Measurements from ENCODE around the gene PABPN1L.

The PABPN1L gene

DNA sequence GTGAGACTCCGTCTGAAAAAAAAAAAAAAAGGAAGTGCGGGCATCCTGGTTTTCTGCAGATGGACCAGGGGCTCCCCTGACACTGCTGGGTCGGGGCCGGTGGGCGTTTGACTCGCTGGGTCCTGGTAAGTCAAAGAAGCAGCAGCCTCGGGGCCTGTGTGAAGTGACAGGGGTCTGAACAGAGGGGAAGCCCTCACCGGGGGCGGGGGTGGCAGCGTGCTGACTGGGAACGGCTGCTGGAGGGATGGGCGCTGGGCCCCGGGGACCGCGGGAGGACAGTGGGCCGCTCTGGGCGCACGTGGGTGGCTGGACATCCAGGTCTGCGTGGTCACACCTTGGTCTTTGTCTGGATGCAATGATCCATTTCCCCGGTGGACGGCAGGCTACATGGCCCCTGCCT, 17.9 kb downstream of the PABPN1L start:
- no peak for DNase-seq (ENCODE audit: low spot score)

DNA sequence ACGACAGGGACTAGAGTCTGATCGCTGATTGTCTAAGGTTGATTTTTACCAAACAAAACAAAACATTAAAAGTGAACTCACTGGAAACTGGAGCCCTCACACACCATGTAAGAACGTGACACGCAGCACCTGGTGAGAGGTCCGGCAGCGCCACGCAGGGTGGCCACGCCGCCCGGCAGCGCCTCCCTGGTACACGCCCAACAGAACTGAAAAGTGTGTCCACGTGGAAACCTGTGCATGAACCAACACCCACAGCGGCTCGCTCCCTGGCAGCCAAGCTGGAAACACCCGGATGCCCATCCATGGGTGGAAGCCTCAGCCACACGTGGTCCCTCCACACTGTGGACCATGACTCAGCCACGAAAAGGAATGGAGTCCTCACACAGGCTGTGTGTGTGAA, 18.8 kb downstream of the PABPN1L start:
- no peak for DNase-seq (ENCODE audit: low spot score)

DNA sequence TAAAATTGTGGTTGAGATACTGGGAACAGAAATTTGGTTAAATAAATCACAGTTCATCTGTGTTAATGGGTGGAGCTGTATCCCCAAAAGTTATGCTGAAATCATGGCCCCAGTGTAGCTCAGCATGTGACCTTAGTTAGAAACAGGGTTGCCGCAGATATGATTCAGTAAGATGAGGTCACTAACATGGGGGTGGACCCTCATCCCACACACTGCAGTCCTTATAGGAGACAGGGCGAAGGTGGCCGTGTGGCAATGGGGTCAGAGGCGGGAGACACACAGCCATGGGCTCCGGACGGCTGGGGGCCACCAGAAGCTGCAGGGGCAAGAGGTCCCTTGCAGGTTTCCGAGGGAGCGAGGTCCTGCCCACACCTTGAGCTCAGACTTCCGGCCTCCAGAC, 20.4 kb downstream of the PABPN1L start:
- DNase-seq (ENCODE audit: low spot score) = no peak

DNA sequence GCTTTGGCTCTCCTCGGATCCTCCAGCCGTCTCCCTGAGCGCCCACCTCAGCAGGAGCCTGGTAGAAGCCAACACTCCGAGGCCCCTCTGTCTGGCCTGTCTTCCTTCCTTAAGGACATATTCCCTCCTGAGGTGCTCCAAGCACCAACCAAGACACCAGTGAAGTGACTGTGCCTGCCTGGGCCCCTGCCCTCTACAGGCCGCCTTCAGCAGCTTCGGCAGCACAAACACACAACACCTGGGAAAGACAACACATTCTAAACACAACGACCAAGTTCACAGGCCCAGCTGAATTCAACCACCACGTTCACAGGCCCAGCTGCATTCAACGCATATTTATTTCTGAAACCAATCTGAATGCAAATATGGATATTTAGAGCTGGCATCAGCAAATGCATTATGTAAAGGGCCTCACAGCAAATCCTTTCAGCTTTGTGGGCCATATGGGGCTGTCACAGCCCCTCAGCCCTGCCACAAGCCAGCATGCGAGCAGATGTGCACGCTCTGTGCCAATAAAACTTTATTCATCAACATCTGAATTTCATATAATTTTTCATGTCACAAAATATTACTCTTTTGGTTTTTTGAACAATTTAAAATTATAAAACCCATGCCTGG, 21.9 kb downstream of the PABPN1L start:
- no peak for DNase-seq (ENCODE audit: low spot score)

DNA sequence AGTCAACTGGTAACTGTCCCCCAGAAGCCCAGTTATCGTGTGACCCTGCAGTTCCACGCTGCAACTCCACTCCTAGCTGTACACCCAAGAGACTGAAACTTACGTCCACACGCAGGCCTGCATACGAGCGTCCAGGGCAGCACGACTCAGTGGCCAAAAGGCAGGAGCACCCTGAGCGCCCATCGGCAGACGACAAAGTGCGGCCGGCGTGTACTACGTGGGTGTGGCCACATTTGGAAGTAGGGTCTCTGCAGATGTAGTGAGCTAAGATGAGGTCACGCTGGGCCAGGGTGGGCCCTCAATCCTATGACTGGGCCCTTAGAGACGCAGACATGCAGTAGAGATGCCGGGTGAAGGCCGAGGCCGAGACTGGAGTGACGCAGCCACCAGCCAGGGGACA, 23.2 kb downstream of the PABPN1L start:
- no peak for DNase-seq (ENCODE audit: low spot score)

DNA sequence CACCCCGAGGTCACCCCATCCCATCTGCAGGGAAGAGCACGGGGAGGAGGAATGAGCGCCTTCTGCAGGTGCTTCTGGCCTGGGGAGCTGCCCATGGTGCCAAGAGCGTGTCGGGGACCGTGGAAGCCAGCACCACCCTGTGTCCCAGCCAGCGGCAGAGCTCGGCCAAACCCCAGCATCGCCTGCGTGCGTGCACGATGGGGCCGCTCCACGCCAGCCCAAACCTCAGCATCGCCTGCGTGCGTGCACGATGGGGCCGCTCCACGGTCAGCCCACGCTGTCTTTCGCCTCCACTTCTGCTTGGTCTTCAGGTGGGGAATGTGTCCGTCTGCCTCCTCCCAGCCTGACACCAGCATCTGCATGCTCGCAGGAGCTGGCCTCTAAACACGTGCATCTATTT, 23.7 kb downstream of the PABPN1L start:
- DNase-seq (ENCODE audit: low spot score) = no peak

DNA sequence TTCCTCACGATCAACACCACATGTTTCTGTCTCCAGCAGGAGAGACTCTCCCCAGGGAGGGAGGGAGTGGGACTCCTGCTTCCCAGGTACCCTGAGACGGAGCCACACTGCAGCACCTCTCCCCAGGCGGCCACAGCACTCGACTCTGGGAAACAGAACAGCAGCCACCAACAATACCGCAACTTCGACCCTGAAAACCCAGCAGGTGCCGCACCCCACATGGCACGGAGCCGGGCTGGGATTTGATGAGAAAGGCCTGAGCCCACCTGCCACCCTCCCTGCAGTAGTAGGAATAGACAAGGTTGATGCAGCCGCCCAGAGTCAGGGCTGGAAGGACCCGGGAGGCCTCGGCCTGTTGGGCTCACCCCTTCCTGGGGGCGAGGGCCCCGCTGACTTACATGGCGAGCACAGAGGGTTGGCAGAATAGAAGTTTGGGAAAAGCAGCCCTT, 24.1 kb downstream of the PABPN1L start:
- DNase-seq (ENCODE audit: low spot score) = no peak

DNA sequence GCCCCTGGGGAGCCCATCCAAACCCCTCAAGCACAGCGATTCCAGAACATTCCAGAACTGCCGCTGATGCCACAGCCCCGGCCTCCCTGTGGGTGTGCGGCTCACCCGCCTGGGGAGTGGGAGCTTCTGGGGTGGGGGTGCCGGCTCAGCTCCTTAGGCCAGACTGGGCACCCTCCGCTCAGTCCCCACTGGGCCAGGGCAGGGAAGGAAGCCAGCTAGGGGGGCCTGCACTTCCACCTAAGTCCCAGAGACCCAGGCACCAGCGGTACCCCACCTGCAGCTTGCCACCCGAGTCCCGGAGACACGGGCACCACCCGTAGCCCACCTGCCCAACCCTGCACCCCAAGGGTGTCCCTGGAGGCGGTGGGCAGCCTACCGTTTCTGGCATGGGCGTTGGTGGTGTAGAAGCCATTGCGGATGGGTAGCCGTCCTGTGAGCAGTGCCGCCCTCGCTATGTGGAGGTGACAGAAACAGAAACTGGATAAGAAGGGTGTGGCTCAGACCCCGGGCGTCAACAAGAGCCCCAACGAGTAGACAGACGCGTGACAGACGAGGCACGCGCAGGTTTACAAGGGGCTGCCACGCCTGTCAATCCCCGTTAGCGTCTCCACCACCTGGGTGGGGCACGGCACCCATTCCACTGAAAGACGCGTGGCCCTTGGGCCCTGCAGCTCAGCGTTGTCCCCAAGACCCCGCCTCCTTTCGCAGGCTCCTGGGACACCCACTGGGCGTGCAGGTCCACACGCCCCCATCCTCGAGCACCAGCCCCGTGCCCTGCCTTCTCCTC, 24.7 kb downstream of the PABPN1L start:
- no peak for DNase-seq (ENCODE audit: low spot score)

DNA sequence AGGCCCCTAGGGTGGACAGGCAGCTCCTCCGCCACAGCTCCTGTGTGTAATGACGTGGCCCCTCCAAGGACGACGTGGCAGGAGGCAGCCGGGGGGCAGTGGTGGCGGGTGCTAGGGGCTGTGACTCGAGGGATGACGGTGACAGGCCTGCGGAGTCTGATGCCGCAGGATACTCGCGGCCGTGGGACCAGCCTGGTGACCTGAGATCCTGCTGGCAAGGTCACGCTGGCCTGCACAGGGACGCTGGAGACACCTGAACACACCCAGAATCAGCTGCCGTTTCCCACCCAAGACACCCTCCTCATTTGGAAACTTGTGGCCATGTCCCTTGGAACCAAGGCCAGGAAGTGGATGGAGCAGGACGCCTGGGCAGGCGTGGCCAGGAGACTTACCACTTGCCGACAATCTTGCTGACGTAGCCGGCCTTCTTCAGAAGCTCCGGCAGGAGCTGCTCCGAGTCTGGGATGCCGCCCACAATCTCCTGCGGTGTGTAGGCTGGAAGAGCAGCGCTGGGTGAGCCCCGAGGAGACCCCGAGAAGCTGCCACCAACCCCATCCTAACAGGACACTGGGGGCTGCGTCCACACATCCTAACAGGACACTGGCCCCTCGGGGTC, 25.8 kb downstream of the PABPN1L start:
- no peak for DNase-seq (ENCODE audit: low spot score)

DNA sequence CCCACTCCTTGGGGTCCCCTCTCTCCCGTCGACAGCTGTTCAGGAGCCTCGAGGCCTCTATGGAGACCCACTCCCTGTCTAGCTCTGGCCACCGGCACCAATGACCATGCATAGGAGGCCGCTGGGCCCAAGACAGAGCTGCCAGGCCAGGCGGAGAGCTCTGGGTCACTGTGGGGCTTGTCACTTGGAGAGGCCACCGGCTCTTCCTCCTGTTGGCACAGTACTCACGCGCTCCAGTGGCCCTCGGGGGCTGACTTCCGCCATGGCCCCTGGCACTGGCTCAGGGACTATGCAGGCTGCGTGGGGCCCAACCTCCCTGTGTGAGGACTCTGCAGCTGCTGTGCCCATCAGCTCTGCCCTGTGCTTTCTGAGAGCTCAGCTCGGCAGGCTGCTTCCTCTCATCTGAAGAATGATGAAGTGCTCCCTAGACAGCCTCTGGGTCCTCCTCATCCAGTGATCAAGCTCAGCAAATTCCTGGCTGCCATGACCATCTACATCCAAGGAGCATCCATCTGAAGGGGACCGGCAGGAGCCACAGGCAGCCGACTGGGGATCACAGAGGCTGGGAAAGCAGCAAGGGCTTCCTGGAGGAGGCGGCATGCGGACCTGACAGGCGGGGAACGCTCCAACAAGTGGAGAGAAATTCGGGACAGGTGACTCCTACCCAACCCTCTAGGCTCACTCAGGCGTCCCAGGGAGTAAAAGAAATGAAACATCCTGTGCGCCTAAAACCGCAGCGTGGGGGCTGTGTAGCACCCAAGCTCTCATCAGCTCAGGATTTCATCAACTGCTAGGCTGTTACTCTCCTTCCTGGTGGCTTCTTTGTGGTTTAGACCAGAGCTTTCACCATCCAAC, 26.5 kb downstream of the PABPN1L start:
- no peak for DNase-seq (ENCODE audit: low spot score)

DNA sequence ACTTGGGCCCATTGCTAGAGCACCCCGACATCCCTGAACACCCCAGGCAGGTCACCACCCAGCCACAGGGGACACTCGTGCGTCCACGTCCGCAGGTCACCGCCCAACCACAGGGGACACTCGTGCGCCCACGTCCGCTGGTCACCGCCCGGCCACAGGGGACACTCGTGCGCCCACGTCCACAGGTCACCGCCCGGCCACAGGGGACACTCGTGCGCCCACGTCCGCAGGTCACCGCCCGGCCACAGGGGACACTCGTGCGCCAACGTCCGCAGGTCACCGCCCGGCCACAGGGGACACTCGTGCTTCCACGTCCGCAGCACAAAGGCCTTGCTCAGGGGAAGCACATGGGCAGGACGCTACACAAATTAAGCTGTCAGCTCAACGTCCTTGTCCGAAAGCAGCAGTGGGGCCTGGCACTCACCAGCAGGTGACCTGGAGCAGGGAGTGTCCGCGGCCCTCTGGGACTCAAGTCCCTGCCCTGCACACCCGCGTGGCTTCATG, 27.4 kb downstream of the PABPN1L start:
- DNase-seq (ENCODE audit: low spot score) = no peak

DNA sequence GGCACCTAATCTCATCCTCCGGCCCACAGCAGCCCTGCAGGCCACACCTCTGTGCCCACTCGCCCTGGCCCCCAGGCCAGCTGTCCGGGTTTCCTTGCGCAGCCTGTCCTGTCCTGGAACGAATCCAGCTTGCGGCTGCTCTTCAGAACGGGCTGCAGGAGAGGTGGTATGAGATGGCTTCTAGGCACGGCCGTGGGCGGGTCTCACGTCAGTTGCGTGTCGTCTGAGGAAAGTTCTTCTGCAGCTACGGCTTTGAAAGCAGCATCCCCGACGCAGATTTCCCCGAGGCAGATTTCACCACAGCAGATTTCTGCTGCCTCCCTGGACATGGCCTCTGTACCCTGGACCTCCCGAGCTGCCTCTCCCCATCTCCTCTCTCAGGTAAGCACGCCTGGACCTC, 27.9 kb downstream of the PABPN1L start:
- no peak for DNase-seq (ENCODE audit: low spot score)

DNA sequence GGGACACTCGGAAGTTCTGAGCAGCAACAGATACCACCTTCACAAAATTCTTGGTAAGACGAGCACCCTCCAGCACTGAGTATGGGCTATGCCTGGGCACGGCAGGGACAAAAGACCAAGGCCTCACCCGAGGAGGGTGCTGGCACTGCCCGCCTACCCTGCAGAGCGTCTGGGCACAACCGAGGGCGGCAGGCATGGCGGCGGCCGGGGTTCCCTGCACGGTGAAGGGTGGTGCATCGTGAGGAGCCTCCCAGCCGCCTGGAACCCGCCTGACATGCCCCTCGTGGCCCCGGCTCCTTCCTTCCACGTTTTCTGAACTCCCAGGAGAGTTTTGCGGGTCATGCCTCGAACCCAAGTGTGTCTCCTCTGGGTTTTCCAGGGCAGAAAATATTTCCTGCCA, 28.7 kb downstream of the PABPN1L start:
- no peak for DNase-seq (ENCODE audit: low spot score)

DNA sequence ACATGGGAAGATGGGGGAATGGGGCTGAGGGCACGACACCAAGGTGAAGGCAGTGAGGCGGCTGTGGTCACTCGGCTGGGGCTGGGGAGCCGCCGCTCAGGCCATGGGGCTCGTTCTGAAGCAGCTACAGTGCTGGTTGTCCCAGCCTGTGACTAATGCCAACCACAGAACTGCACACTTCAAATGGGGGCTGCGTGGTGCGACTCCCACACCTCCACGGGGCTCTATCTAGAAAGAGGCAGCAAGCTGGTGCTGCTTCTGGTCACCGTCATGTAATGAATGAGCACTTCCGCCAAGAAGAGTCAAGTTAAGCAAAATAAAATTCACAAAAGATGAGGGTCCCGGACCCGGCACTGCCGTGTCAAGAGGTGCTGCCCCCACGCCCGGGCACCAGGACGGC, 29.7 kb downstream of the PABPN1L start:
- no peak for DNase-seq (ENCODE audit: low spot score)

DNA sequence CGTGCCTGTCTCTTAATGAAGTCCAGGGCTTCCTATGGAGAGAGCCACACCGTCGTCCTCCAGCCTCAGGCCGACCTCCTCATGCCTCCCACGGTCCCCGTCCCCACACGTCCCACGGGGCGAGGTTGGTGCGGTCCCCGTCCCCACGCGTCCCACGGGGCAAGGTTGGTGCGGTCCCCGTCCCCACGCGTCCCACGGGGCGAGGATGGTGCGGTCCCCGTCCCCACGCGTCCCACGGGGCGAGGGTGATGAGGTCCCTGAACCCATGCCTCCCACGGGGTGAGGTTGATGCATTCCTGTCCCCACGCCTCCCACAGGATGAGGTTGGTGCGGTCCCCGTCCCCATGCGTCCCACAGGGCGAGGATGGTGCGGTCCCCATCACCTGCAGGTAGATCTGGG, 30.6 kb downstream of the PABPN1L start:
- DNase-seq (ENCODE audit: low spot score) = no peak

DNA sequence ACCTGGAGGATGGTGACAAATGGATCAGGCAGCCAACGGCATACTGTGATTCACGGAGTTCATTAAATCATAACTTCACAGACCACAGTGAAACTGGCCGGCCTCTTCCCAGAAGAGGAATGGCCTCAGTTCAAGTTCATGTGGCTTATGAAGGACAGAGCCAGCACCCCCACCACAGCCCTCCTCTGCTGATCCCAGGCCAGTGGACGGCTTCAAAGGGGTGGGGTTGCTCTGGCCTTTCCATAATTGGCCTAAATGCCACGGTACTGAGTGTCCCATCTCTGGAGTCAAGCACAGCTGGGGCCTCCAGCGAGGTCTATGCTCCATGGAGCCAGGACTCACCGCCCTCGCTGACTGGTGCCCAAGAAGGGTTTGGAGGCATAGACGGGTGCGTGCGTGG, 31.1 kb downstream of the PABPN1L start:
- no peak for DNase-seq (ENCODE audit: low spot score)

DNA sequence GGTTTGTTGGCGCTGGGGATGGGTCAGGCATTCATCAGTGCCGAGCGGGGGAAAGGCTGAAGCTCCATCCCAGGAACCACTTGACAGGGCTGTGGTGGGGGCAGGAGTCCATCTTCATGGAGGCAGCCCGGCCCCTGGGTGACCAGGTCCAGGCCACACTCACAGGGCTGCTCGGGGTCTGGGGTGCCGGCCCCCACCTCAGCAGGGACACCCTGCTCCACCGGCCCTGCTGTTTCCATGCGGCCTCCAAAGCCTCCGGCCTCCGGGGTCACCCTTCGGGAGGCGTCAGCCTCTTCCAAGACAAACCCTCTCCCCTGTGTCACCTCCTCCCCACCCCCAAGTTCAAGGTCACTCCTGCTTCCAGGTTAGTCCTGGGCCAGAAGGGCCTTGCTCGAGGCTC, 31.8 kb downstream of the PABPN1L start:
- no peak for DNase-seq (ENCODE audit: low spot score)

DNA sequence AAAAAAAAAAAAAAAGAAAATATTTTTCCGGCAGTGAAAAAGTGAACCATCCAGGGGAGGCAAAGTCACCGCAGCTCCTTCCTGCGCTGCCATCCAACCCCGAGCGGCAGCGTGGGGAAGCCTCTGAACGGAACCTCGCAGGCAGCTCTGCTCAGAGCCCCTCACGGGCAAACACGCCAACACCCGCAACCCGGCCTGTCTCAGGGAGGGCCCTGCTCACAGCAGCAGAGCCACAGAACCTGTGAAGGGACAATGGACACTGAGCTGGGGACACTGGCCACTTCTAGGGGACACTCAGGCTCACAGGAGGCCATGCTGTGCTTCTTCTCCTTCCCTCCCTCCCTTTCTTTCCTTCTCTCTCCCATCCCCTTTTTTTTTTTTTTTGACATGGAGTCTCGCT, 33.4 kb downstream of the PABPN1L start:
- DNase-seq (ENCODE audit: low spot score) = no peak

DNA sequence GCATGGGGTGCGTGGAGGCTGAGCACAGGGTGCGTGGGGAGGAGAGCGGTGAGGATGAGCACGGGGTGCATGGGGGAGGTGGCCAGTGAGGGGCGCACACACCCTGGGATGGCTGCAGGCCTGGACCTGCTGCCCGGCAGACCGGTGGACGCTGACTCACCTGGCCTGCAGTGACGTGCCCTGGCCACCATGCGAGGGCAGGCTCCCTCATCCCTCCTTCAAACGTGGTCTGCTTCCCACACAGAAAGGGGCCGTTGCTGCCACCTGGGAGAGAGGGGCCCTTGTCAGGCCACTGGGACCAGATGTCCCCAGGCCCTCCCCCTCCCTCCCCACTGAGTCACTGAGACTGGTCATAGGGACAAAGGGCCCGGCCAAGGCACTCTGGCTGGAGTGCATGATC, 34.6 kb downstream of the PABPN1L start:
- DNase-seq (ENCODE audit: low spot score) = no peak

DNA sequence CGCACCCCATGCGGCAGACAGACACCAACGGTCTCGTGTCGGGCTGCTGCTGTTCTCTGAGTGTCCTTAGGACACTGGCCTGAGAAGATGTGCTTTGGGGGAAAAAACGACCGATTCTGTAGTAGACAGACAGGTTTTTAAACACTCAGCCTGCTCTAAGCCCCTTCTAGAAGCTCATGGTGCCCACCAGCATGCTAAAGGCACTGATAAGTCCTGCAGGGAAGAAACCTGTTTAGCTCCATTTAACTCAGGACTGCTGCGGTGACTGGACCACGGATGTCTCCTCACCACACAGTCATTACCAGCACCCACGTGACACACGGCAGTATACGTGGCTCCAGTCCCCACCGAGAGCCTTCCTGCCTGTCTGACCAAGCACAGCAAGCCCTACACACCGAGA, 35.7 kb downstream of the PABPN1L start:
- no peak for DNase-seq (ENCODE audit: low spot score)

DNA sequence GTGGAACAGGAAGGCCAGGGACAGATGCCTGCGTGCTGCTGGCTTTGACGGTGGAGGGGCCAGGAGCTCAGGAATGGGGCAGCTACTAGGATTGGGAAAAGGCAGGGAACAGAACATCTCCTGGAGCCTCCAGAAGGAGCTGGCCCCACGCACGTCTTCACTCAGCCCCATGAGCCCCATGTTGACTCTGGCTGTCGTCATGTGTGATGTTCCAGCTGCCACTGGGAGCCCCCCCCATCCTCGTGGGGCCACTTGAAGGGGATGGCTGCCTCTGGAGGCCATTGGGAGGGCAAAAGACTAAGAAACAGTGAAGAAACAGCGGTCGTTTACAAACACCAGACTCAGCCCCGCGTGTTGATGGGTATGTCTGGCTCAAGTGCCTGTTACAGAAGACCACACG, 36.2 kb downstream of the PABPN1L start:
- DNase-seq (ENCODE audit: low spot score) = no peak

DNA sequence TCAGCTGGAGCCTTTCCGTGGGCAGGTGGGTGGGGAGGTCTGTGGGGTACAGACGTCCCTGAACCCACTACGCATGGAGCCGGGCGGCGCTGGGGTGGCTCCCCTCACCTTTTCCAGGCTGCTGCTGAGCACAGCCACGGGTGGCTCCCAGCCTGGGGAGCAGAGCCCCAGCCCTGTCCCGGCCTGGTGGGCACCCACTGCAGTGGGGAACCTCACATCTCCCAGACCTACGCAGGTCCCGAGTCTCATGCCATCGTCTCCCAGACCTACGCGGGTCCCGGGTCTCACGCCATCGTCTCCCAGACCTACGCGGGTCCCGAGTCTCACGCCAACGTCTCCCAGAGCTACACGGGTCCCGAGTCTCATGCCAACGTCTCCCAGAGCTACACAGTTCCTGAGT, 37.7 kb downstream of the PABPN1L start:
- DNase-seq (ENCODE audit: low spot score) = no peak

Data from globus pallidus (tissue), 1 donor.